ENCODE results near the gene KCNMA1. TPM values are rescaled to one million over a fixed set of nuclear protein-coding genes. Genes with fewer than 3 reads are reported as not detected.

Gene KCNMA1
- total RNA-seq, 1 donor from 2014 or later, result 94.3 TPM

- intact Hi-C loops (cut with DNase I), result no loop called here
- H3K27ac ChIP-seq, result no peak overlapping the region
- no peaks in the 10 kb centered on the region for H3K9me3 ChIP-seq
- TF ChIP-seq CTCF (IDR thresholded peaks at IDR 0.05) (no peak), POLR2AphosphoS5 (IDR thresholded peaks at IDR 0.05; ENCODE audit: insufficient read depth in 1 of 2, low read depth in 1 of 2) (no peak), POLR2A (IDR thresholded peaks at IDR 0.05) (no peak)
- H3K27me3 ChIP-seq, result no peaks in the 10 kb centered on the region
- H3K36me3 ChIP-seq, result no peaks in the 10 kb centered on the region
- H3K4me3 ChIP-seq, result no peak overlapping the region
- H3K4me1 ChIP-seq, result peaks cover 4% of the 10 kb centered on the region
- no peak for DNase-seq (ENCODE audit: extremely low spot score in 2 of 2)
Measured at GRCh38 chr10:77444041-77444440, 193.6 kb downstream of the KCNMA1 start.

GRCh38 chr10:77442699-77443189 lies 194.9 kb downstream of the KCNMA1 start:
- no peak for DNase-seq (ENCODE audit: extremely low spot score in 2 of 2)
- intact Hi-C loops (cut with DNase I), result no loop called here
- H3K36me3 ChIP-seq, result no peaks in the 10 kb centered on the region
- H3K27ac ChIP-seq, result no peak overlapping the region
- H3K27me3 ChIP-seq, result no peaks in the 10 kb centered on the region
- peaks cover 4% of the 10 kb centered on the region for H3K4me1 ChIP-seq
- H3K4me3 ChIP-seq, result no peak overlapping the region
- TF ChIP-seq POLR2A (IDR thresholded peaks at IDR 0.05), result no peak
- TF ChIP-seq POLR2AphosphoS5 (IDR thresholded peaks at IDR 0.05; ENCODE audit: insufficient read depth in 1 of 2, low read depth in 1 of 2), result no peak
- no peak for TF ChIP-seq CTCF (IDR thresholded peaks at IDR 0.05)
- H3K9me3 ChIP-seq, result no peaks in the 10 kb centered on the region

- TF ChIP-seq POLR2AphosphoS5 (IDR thresholded peaks at IDR 0.05; ENCODE audit: insufficient read depth in 1 of 2, low read depth in 1 of 2), result no peak
- TF ChIP-seq CTCF (IDR thresholded peaks at IDR 0.05), result no peak
- no peak for TF ChIP-seq POLR2A (IDR thresholded peaks at IDR 0.05)
- Histone ChIP-seq H3K4me3 (no peak overlapping the region), H3K9me3 (no peaks in the 10 kb centered on the region), H3K27me3 (no peaks in the 10 kb centered on the region), H3K4me1 (peaks cover 4% of the 10 kb centered on the region), H3K27ac (no peak overlapping the region), H3K36me3 (no peaks in the 10 kb centered on the region)
- DNase-seq (ENCODE audit: extremely low spot score in 2 of 2), result no peak
- intact Hi-C loops (cut with DNase I), result no loop called here
Measured at GRCh38 chr10:77441353-77442166, 196.0 kb downstream of the KCNMA1 start.

DNA sequence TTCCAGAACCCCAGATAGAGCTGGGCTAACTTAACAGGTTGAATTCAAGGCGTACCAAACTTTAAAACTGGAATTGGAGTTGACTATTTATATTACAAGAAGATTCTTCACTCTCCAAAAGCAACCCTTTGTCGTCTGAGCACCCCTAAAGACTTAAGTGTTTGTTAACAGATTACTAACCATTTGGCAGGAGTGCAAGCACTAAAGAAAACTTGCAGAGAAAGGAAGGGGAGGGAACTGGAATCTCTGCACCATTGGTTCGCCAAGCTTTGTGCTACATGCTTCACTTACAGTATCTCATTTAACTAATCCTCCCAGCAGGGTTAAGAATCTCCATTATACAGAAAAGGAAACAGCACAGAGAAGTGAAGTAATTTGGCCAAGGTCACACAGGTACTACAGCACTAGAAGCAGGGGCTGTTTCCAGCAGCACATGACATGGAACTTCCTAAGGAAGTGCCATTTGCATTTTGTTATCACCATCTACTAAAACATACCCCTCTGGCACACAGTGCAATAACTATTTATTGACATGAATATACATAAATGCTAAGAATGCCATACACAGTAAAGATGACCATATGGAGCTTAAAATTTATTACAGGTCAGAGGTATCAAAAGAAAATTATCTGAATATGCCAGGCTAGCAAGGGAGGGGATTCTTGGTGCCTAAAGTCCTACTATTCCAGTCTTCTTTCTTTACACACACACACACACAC lies 201.2 kb downstream of the KCNMA1 start:
- Histone ChIP-seq H3K27ac (no peak overlapping the region), H3K4me3 (no peak overlapping the region), H3K9me3 (no peaks in the 10 kb centered on the region), H3K36me3 (no peaks in the 10 kb centered on the region), H3K27me3 (no peaks in the 10 kb centered on the region), H3K4me1 (peaks cover 4% of the 10 kb centered on the region)
- DNase-seq (ENCODE audit: extremely low spot score in 2 of 2), result no peak
- TF ChIP-seq POLR2AphosphoS5 (IDR thresholded peaks at IDR 0.05; ENCODE audit: insufficient read depth in 1 of 2, low read depth in 1 of 2) (no peak), CTCF (IDR thresholded peaks at IDR 0.05) (no peak), POLR2A (IDR thresholded peaks at IDR 0.05) (no peak)
- intact Hi-C loops (cut with DNase I), result no loop called here

All from vagina (tissue), 2 donors.